LNCAP (cell line): ENCODE results near the gene CTNNA2.

Experiments
- CTCF ChIP-seq: fragments of 450-650 bp; IDR thresholded peaks from 2 replicates; pipeline ENCODE4 v1.5.1; 2017; ENCODE audit warnings: mild to moderate bottlenecking

CTNNA2 gene

GRCh38 chr2:79630972-79631557 is 118.2 kb downstream of the CTNNA2 start:
- no peak for TF ChIP-seq CTCF

GRCh38 chr2:79638410-79638809 is 125.6 kb downstream of the CTNNA2 start:
- no peak for TF ChIP-seq CTCF

- no peak for TF ChIP-seq CTCF
Measured at GRCh38 chr2:79638954-79639353, 126.1 kb downstream of the CTNNA2 start.

- TF ChIP-seq CTCF, result no peak
Measured at GRCh38 chr2:79640001-79640400, 127.2 kb downstream of the CTNNA2 start.

GRCh38 chr2:79649531-79649930 is 136.7 kb downstream of the CTNNA2 start:
- TF ChIP-seq CTCF, result no peak

- TF ChIP-seq CTCF, result peak; percentile 25; the same call in 1 of the 2 replicates
Measured at GRCh38 chr2:79660557-79660956, 147.7 kb downstream of the CTNNA2 start.

GRCh38 chr2:79665091-79665490 is 152.2 kb downstream of the CTNNA2 start:
- TF ChIP-seq CTCF, result no peak

GRCh38 chr2:79666430-79666829 is 153.6 kb downstream of the CTNNA2 start:
- no peak for TF ChIP-seq CTCF
